ENCODE results near the gene DISP1. TPM values are rescaled to one million over a fixed set of nuclear protein-coding genes. Genes with fewer than 3 reads are reported as not detected.
"Not testable (repeated sequence)": the region's sequence is repeated elsewhere in the genome, so short reads cannot be mapped to it uniquely, and the experiment has no call there.

The DISP1 gene
- total RNA-seq, 1 donor from 2014 or later = 5.9 TPM

DNA sequence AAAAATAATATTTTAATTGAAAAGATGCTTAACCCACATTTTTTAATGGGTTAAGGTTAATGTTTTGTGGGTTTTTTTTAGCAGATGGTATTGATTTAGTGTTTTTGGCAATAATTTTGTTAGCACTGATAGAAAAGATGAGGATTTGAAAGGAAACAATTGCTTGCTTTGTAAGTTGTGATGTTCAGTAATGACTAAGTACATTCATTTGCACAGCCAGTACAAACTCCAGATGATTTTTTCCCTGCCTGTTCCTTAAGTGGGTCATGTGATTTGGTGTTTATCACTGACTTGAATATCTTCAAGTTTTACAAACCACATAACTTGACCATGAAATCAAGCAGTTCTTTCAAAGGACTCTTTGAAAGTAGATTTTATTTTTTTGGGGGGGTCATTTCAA, 15.0 kb downstream of the DISP1 start:
- Mint-ChIP-seq H3K36me3 (ENCODE audit: low read depth) (no peaks in the 10 kb centered on the region), H3K4me1 (ENCODE audit: low read depth) (peaks cover 14% of the 10 kb centered on the region), H3K27ac (ENCODE audit: unreplicated experiment) (no peak overlapping the region), H3K4me3 (ENCODE audit: unreplicated experiment) (no peak overlapping the region), H3K9me3 (ENCODE audit: low read depth) (no peaks in the 10 kb centered on the region), H3K27me3 (ENCODE audit: low read depth) (no peaks in the 10 kb centered on the region)
- DNase-seq (ENCODE audit: low spot score) = no peak
- TF ChIP-seq, protein P1, sequence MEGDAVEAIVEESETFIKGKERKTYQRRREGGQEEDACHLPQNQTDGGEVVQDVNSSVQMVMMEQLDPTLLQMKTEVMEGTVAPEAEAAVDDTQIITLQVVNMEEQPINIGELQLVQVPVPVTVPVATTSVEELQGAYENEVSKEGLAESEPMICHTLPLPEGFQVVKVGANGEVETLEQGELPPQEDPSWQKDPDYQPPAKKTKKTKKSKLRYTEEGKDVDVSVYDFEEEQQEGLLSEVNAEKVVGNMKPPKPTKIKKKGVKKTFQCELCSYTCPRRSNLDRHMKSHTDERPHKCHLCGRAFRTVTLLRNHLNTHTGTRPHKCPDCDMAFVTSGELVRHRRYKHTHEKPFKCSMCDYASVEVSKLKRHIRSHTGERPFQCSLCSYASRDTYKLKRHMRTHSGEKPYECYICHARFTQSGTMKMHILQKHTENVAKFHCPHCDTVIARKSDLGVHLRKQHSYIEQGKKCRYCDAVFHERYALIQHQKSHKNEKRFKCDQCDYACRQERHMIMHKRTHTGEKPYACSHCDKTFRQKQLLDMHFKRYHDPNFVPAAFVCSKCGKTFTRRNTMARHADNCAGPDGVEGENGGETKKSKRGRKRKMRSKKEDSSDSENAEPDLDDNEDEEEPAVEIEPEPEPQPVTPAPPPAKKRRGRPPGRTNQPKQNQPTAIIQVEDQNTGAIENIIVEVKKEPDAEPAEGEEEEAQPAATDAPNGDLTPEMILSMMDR (IDR thresholded peaks at IDR 0.05) = no peak

DNA sequence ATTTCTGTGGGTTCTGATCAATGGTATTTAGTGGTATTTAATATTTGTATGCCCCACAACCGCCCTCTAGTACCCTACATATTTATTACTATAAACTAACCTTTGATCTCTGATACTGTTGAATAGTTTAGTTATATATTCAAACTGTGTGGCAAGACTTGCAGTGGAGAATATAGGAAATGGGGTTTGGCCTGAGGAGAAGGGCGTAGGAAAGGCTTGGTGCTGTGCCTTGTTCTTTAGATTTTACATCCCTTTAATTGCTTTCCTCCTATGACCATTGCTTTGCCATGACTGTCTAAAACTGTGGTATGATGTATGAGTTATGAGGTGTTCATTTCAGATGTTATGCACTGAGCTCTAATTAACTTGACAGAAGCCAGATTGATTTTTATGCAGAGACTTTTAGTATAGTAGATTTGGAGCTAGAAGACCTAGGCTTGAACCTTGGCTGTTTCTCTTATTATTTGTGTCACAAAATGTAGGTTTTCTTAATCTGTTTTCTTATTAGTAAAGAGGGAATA, 18.6 kb downstream of the DISP1 start:
- H3K36me3 Mint-ChIP-seq (ENCODE audit: low read depth) = no peaks in the 10 kb centered on the region
- TF ChIP-seq, protein P1 (IDR thresholded peaks at IDR 0.05) = no peak
- DNase-seq (ENCODE audit: low spot score) = no peak
- H3K9me3 Mint-ChIP-seq (ENCODE audit: low read depth) = no peaks in the 10 kb centered on the region
- H3K4me1 Mint-ChIP-seq (ENCODE audit: low read depth) = peaks cover 12% of the 10 kb centered on the region
- no peak overlapping the region for H3K27ac Mint-ChIP-seq (ENCODE audit: unreplicated experiment)
- no peak overlapping the region for H3K4me3 Mint-ChIP-seq (ENCODE audit: unreplicated experiment)
- no peaks in the 10 kb centered on the region for H3K27me3 Mint-ChIP-seq (ENCODE audit: low read depth)

DNA sequence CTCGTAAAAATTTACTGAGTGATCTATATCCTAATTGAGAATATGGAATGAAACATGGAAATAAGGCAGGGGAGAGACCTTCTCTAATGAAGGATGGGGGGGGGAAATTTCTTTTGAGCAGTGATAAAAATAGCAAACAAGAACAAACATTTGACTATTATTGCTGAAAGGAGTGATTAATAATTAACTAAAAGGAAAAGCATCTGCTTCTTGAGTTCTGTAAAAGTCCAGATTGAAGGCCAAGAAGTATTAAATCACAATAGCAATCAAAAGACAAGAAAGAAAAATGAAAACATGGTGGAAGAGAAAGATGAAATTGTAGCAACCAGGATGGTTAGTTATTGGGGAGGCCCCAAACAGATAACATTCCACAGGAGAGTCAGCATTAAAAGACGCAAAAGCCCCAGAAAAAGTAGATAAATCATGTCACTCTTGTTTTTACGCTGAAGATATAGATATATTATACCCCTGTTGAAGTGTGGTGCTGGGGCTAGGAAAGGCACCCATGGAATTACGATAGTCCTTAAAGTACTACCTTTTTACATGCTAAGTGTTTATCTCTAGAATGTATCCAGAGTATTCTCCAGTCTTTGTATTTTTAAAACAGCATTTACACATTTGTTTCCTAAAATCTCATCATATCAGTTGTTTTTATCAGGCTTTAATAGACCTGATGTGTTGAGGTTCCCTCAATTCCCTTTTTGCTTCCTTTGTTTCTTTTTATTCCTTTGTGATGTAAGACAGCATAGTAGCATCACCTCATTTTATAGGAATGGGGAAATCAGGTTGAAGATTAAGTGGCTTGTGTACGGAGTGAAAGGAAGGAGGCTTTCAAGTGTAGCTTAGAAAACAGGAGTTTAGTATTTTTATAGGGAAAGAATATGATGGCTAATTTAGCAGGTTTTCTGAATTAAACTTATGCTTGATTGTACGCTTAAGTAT, 28.9 kb downstream of the DISP1 start:
- no peaks in the 10 kb centered on the region for H3K27me3 Mint-ChIP-seq (ENCODE audit: low read depth)
- no peak for DNase-seq (ENCODE audit: low spot score)
- no peak overlapping the region for H3K27ac Mint-ChIP-seq (ENCODE audit: unreplicated experiment)
- peaks cover 3% of the 10 kb centered on the region for H3K9me3 Mint-ChIP-seq (ENCODE audit: low read depth)
- peaks cover 3% of the 10 kb centered on the region for H3K36me3 Mint-ChIP-seq (ENCODE audit: low read depth)
- H3K4me3 Mint-ChIP-seq (ENCODE audit: unreplicated experiment) = no peak overlapping the region
- H3K4me1 Mint-ChIP-seq (ENCODE audit: low read depth) = no peaks in the 10 kb centered on the region
- TF ChIP-seq, protein P1 (IDR thresholded peaks at IDR 0.05) = no peak

DNA sequence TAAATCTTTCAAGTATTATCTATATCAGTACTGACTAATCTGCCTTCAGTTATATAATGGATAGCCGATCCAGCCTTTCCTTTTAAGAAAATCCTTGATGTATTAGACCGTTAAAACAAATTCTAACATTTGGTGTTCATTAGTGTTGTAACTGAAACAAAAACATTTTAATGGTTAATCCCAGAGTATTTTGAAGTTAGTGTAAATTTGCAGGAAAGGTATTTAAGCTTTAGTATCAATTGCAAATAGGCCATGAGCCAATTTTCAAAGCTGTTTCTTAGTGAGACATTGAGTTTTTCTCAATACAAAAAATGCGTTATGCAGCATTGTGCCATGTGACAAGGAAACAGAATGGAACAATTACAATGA, 29.6 kb downstream of the DISP1 start:
- TF ChIP-seq, protein P1 (IDR thresholded peaks at IDR 0.05) = no peak
- Mint-ChIP-seq H3K4me3 (ENCODE audit: unreplicated experiment) (no peak overlapping the region), H3K9me3 (ENCODE audit: low read depth) (peaks cover 3% of the 10 kb centered on the region), H3K36me3 (ENCODE audit: low read depth) (peaks cover 3% of the 10 kb centered on the region), H3K4me1 (ENCODE audit: low read depth) (no peaks in the 10 kb centered on the region), H3K27me3 (ENCODE audit: low read depth) (no peaks in the 10 kb centered on the region), H3K27ac (ENCODE audit: unreplicated experiment) (no peak overlapping the region)
- no peak for DNase-seq (ENCODE audit: low spot score)

DNA sequence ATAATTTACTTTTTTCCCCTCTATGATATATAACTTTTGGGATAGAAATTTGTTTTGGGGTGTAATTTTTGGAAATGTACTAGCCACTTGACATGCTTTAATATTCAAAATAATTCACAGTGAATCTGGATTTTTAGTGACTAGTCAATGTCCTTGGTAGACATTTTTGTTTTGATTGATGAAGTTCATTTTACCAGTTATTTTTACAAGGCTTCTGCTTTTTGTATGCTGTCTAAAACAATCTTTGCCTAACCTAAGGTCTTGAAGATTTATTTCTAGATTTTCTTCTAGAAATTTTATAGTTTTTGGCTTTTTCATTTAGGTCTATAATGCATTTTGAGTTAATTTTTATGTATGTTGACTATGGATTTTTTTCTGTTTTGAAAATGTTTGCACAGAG, 30.9 kb downstream of the DISP1 start:
- no peak for DNase-seq (ENCODE audit: low spot score)
- Mint-ChIP-seq H3K4me3 (ENCODE audit: unreplicated experiment) (no peak overlapping the region), H3K27me3 (ENCODE audit: low read depth) (no peaks in the 10 kb centered on the region), H3K9me3 (ENCODE audit: low read depth) (peaks cover 3% of the 10 kb centered on the region), H3K27ac (ENCODE audit: unreplicated experiment) (no peak overlapping the region), H3K4me1 (ENCODE audit: low read depth) (no peaks in the 10 kb centered on the region), H3K36me3 (ENCODE audit: low read depth) (peaks cover 3% of the 10 kb centered on the region)
- TF ChIP-seq, protein P1 (IDR thresholded peaks at IDR 0.05) = no peak

DNA sequence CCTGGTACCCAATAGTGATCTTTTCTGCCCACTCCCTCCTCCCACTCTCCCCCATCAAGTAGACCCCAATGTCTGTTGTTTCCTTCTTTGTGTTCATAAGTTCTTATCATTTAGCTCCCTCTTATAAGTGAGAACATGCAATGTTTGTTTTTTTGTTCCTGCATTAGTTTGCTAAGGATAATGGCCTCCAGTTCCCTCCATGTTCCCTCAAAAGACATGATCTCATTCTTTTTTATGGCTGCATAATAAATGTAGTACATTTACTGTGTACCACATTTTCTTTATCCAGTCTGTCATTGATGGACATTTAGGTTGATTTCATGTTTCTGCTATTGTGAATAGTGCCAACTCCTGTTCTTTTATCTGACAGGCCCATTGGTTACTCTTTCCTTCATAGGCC, 35.7 kb downstream of the DISP1 start:
- not testable (repeated sequence) for DNase-seq (ENCODE audit: low spot score); H3K9me3 Mint-ChIP-seq (ENCODE audit: low read depth); H3K27me3 Mint-ChIP-seq (ENCODE audit: low read depth)

More for the DNA sequence above, 35.7 kb downstream of the DISP1 start:
- not testable (repeated sequence) for H3K4me1 Mint-ChIP-seq (ENCODE audit: low read depth); H3K36me3 Mint-ChIP-seq (ENCODE audit: low read depth); H3K27ac Mint-ChIP-seq (ENCODE audit: unreplicated experiment); H3K4me3 Mint-ChIP-seq (ENCODE audit: unreplicated experiment)

Measured in chondrocyte (in vitro differentiated cells).